NCI-H774 (cell line): ENCODE measurements around the gene NR1I2.

Source experiments
- DNase-seq: peaks from one replicate; lab custom pipeline; 2025; lab: John Stamatoyannopoulos, UW

Gene NR1I2

GRCh38 chr3:119819806-119820205 lies 37.9 kb downstream of the NR1I2 start:
- DNase-seq: no peak

GRCh38 chr3:119825820-119826219 lies 43.9 kb downstream of the NR1I2 start:
- no peak for DNase-seq

DNA sequence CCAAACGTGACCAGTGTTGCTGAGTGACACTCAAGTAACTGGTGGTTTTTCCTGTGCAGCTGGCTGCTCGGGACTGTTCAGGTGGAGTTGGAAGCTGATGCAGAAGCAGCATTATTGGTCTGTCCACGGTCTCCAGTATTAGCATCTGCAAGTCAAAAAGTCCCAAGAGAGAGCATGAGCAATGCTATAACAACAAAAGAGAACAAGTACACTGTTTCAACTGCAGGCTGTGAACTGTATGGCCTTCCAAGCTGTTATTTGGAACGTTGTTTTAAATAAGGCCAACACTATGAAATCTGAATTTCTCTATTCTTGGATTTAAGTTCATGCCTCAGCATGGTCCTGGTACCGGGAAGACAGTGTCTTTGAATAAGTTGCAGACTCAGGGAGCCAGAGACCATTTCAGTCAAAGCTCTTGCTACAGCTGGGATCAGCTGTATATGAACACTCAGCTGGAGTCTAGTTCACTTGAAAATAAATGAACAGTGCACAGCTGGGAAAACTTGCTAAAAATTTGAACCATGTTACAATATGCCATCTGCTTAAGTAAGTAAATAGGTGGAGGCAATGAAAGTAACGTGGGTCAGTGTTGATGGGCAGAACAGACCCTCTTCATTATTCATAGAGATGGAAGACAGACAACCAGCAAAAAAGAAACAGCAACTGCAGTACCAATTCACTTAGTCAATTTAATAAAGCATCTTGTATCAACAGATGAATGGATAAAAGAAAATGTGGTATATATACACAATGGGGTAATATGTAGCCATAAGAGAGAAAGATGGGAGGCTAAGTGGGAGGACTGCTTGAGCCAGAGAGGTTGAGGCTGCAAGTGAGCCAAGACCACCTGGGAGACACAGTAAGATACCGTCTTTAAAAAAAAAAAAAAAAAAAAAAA lies 45.1 kb downstream of the NR1I2 start:
- DNase-seq: no peak

GRCh38 chr3:119829420-119829819 lies 47.5 kb downstream of the NR1I2 start:
- no peak for DNase-seq

- DNase-seq: no peak
Measured at GRCh38 chr3:119831022-119831421, 49.1 kb downstream of the NR1I2 start.

DNA sequence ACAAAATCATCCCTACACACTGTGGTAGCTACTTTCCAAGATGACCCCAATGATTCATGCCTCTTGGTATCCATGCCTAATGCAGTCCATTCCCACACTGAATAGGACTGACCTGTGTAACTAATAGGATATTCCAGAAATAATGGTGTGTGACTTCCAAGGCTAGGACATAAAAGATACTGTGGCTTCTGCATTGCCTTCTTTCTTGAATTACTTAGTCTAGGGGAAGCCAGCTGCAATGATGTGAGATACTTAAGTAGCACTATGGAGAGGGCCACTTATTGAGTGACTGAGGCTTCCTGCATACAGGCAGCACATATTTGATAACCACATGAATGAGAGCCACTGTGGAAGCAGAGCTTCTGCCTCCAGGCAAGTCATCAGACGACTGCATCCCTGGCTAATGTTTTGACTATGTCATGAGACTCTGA lies 50.1 kb downstream of the NR1I2 start:
- no peak for DNase-seq

DNA sequence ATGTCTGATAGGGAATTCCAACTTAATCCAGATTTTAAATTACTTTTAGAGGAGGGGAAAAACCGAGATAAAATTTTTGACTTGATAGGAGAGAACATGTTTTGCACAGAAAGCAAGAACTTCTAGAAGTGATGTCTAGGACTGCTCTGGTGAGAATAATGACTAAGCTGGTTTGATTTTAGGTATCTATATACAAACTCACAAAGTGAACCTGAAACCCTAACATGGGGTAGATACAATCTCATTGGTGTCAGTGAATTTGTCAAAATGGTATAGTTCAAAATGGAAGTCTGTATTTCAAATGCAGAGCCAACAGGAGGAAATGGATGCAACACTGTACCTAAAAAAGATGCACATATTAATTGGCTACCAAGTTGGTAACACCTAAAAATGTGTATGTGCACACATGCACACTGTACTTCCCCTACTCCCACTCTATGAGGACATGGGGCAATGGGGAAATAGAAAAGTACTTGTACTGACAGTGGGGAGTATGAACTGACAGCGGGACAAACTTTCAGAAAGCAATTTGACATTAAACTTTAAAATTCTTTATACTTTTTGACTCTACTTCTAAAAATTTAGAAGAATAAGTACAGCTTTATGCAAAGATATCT lies 53.0 kb downstream of the NR1I2 start:
- DNase-seq: no peak

GRCh38 chr3:119835556-119835955 lies 53.7 kb downstream of the NR1I2 start:
- DNase-seq: no peak

GRCh38 chr3:119841808-119842471 lies 60.0 kb downstream of the NR1I2 start:
- DNase-seq: no peak

DNA sequence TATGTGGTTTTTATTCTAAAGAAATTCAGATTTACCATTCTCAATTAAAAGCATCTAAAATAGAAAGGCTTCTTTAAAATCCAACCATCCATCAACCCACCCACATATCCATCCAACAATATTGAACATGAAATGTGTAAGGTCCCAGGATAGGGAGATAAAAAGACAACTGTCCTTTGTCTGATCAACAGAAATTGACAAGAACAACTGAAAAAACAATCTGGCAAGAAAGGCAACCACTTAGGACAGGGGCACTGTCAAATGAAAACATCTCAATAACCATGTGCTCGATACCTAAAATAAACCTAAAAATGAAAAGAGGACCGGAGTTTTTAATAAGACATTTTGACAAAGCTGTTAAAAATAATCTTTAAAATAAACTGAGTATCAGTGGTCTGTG lies 67.2 kb downstream of the NR1I2 start:
- DNase-seq: no peak

DNA sequence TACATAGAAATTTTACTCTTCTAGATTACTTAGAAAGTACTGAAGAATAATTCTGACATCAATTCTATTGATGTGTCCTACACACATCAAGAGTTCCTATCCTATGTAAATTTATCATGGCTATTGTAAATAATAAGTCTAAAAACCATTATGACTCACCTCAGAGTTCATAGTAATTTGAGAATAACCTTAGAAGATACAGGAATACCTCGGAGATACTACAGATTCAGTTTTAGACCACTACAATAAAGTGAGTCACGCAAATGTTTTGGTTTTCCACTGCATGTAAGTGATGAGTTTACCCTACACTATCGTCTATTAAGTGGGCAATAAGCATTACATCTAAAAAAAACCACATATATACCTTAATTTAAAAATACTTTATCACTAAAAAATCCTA lies 74.8 kb downstream of the NR1I2 start:
- DNase-seq: no peak

GRCh38 chr3:119858957-119859356 lies 77.1 kb downstream of the NR1I2 start:
- no peak for DNase-seq

DNA sequence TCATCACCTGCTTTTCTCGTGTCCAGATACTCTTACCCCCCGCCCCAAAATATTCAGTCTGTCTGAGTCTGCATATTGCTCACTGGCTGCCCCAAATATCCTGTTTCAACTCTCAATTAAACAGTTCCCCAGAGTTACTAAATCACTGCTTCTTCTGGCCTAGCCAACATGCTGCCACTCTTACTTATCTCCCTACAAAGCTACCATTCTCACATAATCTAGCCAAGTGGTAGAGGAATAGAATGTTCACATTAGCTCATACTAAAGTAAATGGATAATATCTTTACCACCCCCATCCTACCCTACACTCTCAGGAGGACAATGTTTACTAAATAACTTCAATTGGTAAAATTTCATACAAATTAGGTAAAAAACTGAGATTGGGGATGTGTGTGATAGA lies 77.8 kb downstream of the NR1I2 start:
- no peak for DNase-seq

DNA sequence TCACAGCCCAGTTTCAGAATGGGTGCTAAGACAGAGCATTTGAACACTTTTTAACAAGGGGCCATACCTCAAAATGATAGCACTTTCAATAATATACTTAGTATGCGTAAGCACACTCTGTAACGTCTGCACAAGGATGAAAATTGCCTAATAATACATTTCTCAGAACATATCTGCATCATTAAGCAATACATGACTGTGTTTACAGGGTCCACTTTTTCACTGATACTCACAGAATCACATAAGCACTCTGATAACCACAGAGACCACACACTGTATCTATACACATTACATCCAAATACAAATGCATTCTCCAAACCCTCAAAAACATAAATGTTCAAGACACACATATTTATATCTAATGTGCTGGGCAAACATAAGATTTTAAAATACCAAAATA lies 79.8 kb downstream of the NR1I2 start:
- no peak for DNase-seq

GRCh38 chr3:119862616-119863015 lies 80.7 kb downstream of the NR1I2 start:
- no peak for DNase-seq

GRCh38 chr3:119864476-119864875 lies 82.6 kb downstream of the NR1I2 start:
- DNase-seq: no peak
